GM19372 (cell line): Measurements from ENCODE around the gene ATP6V0A1.
"Not testable (repeated sequence)": the region's sequence is repeated elsewhere in the genome, so short reads cannot be mapped to it uniquely, and the experiment has no call there.

Experiments
- ATAC-seq: cut with Tn5 transposase; IDR thresholded peaks from one replicate; pipeline ENCODE4 v1.9.1; 2021; ENCODE audit warnings: mild to moderate bottlenecking, low read depth, moderate library complexity; ENCODE audit not compliant: unreplicated experiment

The ATP6V0A1 gene

DNA sequence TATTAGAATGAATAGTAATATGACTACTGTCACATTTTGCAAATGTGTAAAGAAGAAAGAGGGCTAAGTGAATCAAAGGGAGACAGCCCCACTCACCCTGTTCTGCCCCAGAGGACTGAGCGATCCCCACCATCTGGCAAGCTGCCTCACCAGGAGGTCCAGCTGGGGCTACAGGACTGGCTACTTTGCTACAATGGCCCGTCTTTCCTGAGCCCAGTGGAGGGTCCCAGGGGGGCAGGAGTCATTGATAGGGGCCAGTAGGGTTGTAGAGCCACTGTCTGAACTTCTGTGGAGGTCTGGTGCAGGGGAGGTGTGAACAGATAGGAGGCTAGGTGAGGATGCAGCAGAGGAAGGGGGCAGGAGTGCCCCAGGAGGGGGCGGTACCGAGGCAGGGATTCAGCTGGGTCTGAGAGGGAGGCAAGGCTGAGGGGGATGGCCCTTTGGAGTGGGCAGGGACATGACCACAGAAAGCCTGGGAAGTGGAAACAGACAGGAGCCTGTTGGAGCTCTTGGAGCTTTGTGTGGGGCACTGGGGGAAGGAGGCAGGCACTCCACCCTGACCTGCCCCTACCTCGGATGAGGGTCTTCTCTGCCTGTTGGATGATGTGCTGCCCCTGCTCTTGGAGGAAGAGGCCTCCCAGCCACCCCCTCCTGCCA, 97.4 kb downstream of the ATP6V0A1 start:
- not testable (repeated sequence) for ATAC-seq

DNA sequence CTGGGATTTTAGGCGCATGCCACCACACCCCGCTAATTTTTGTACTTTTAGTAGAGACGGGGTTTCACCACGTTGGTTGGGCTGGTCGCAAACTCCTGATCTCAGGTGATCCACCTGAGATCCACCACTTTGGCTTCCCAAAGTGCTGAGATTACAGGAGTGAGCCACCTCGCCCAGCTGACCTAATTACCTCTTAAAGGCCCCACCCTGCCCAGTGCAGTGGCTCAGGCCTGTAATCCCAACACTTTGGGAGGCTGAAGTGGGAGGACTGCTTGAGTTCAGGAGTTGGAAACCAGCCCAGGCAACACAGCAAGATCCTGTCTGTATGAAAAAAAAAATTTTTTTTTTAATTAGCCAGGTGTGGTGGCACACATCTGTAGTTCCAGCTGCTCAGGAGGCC, 100.4 kb downstream of the ATP6V0A1 start:
- no peak for ATAC-seq

DNA sequence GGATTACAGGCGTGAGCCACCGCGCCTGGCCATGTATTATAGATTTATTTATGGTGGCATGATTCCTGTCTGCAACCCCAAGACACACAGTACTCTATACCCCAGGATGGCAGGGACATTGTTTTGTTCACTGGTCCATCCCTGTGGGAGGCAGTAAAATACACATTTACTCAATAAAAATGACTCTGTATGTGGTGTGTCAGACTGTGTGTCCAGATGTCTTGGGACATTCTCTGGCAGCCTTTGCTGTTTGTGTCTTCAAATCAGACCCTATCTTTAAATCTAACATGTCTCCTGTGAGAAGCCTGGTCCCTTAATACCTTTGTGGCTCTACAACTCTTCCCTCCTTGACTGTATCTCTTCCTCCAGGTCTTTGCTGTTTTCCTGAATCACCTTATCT, 101.6 kb downstream of the ATP6V0A1 start:
- no peak for ATAC-seq

DNA sequence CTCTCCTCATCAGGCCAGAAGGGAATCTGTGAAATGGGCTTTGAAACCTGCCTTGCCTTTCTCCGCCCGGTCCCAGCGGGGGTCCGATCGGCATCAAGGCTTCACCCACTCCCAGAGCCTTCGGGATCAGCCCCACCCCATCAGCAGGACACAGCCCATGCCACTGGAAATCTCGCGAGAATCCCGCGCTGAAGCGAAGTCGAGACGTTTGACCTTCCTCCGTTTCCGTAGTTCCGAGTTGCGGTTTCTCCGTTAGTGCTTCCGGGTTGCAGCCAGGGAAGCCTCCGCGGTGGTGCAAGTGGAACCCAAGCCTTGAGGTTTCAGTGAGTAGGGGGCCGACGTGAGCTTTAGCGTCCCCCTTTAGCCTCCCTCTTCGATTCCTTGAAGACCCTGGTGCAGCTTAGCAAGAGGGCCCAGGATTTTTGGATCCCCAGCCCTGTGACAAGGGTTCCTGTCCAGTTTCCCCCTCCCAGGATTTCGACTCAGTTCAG, 103.3 kb downstream of the ATP6V0A1 start, which contains the start of gene COASY:
Gene COASY (plus strand): TSS at position 252 of the 491 bp plus-strand sequence. CDS start 475 bp downstream, outside the sequence.
- ATAC-seq: no peak

DNA sequence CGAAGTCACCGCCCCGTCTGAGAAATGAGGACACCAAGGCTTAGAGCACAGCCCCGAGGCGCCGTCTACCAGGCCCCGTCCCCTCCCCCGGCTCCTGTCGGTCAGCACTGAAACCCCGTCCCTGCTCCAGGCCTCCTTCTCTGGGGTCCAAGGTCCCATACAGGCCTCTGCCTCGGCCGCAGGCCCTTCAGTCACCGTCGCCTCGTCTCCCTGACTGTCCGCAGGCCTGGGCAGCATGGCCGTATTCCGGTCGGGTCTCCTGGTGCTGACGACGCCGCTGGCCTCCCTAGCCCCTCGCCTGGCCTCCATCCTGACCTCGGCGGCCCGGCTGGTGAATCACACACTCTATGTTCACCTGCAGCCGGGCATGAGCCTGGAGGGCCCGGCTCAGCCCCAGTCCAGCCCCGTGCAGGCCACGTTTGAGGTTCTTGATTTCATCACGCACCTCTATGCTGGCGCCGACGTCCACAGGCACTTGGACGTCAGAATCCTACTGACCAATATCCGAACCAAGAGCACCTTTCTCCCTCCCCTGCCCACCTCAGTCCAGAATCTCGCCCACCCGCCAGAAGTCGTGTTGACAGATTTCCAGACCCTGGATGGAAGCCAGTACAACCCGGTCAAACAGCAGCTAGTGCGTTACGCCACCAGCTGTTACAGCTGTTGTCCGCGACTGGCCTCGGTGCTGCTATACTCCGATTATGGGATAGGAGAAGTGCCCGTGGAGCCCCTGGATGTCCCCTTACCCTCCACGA, 103.9 kb downstream of the ATP6V0A1 start:
- ATAC-seq: no peak

- no peak for ATAC-seq
These were observed 104.4 kb downstream of the ATP6V0A1 start for GRCh38 chr17:42563143-42563509.

DNA sequence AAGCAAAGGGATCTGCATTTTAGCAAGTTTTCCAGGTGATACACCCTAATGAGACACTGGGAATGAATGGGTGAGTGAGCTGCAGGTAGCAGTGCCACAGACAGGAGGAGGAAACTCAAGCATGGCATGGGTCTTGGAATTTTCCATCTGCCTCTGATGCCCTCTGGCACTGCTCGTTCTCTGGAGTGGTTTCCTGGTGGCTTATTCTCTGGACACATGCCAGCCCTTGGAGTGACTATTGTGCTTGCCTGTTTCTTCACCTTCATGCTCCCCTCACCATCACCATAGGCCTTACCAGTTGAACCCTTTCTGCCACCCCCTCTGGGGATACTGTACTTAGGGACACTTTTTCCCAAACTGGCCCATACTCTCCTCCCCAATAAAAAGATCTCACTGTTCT, 104.9 kb downstream of the ATP6V0A1 start:
- ATAC-seq: no peak

DNA sequence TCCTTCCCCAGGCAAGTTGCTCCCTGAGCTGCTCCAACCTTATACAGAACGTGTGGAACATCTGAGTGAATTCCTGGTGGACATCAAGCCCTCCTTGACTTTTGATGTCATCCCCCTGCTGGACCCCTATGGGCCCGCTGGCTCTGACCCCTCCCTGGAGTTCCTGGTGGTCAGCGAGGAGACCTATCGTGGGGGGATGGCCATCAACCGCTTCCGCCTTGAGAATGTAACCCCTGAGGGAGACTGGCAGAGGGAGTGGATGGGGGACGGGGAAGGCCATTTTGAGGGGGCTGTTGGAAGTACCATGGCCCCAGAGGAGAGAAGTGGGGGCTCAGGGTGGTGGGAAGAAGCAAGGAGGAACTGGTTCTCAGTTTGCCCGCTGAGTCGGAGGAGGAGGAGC, 105.3 kb downstream of the ATP6V0A1 start:
- no peak for ATAC-seq

GRCh38 chr17:42564815-42565522, 106.3 kb downstream of the ATP6V0A1 start:
- no peak for ATAC-seq

GRCh38 chr17:42565523-42566214, 107.0 kb downstream of the ATP6V0A1 start:
- ATAC-seq: no peak

GRCh38 chr17:42566215-42566882, 107.7 kb downstream of the ATP6V0A1 start:
- no peak for ATAC-seq

DNA sequence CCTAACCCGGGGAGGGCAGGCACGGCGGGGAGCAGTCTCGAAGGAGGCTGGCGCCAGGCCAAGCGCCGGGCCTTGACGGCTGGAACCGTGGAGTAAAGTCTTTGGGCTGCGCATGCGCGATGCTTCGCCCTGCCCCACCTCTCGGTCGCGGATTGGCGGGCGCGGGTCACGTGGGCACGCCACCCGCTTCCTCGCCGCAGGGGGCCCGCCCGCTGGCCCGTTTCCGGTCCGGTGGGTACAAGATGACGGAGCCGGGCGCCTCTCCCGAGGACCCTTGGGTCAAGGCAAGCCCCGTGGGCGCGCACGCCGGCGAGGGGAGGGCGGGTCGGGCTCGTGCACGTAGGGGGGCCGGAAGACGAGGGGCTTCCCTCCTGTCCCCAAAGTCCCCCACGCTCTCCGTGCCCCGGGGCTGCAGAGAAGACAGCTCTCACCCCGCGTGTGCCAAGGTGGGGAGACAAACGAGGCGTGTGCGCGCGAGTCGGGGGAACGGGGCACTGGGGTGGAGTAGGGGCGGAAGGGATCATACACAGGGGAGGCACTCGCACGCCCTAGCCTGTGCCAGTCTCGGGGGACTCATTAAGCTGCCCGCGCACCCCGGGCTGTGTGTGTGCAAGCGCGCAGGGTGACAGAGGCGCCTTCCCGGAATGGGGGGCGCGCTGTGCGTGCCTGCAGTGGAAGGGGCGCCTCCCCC, 108.3 kb downstream of the ATP6V0A1 start, which contains the start of gene MLX:
Gene MLX (plus strand): TSS at position 218 of the 691 bp plus-strand sequence. CDS start 25 bp downstream, at position 243.
- peak; percentile 61 for ATAC-seq

DNA sequence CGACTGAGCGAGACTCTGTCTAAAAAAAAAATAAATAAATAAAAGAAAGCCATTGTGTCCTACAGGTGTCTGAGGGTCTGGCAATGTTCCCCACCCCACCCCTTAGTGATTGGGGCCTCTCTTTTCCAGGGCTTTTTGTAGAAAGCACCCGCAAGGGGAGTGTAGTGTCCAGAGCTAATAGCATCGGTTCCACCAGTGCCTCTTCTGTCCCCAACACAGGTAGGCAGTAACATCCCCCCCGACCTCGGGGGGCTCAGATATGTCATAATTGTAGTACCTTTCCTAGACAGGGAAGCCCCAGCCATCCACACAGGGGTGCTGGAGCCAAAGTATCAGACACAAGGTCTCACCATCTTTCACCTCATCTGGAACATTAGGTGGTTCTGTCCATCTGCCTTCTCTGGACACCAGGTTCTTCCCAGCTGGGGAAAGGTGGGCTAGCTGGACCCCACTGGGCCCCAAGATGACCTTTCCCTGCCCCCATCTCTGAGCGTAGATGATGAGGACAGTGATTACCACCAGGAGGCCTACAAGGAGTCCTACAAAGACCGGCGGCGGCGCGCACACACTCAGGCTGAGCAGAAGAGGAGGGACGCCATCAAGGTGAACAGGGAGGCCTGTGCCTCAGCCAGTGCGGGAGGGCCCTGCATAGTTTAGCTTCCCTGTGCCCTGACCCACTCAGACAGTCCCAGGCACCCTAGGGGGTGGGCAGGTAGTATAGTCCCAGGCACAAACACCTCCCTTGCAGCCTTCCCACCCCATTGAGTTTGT, 109.8 kb downstream of the ATP6V0A1 start:
- no peak for ATAC-seq

- ATAC-seq: no peak
These were observed 113.0 kb downstream of the ATP6V0A1 start for GRCh38 chr17:42571435-42572225.
